Upper lobe of left lung (tissue), 4 donors: ENCODE results near the gene TRIM40.

Experiments used
- CTCF ChIP-seq, 6 experiments: fragments of 450-650 bp in 4 of 6; fragments of 200-600 bp in 2 of 6; sonication (generic) in 2 of 6; IDR thresholded peaks; one replicate each; pipeline ENCODE4 v1.5.1; 2016 to 2019; ENCODE audit warnings: antibody characterized with exemption in 6 of 6
- EP300 ChIP-seq, 4 donors: sonication (generic); formaldehyde crosslinking; IDR thresholded peaks; one replicate each; pipeline ENCODE4 v1.5.1; 2017; ENCODE audit warnings: antibody characterized with exemption in 4 of 4, control low read depth in 2 of 4
- POLR2A ChIP-seq, 4 donors: fragments of 450-650 bp; IDR thresholded peaks; one replicate each; pipeline ENCODE4 v1.5.1; 2016 to 2017; ENCODE audit warnings: antibody characterized with exemption in 4 of 4, mild to moderate bottlenecking in 2 of 4

DNA sequence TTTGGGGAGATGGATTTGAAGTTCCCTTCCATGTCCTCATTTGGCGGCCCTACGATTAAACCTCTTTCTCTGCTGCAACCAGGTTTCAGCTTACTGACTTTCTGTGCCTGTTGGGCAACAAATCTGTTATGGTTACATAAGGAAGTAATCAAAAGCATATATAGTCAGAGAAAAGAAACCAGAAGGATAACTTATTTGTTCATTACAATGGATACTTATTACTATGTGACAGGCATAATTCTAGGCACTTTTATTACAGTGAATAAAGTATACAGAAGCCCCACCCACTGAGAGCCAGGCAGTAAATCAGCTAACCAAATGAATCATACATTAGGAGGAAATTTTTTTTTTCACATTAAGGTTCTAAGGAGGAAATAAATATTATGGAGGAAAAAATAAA is 13.4 kb upstream of the TRIM40 start:
- TF ChIP-seq POLR2A (IDR thresholded peaks at IDR 0.05) (no peak), CTCF (IDR thresholded peaks at IDR 0.05) (no peak), EP300 (IDR thresholded peaks at IDR 0.05) (no peak)
